Liver (tissue), 3 donors: ENCODE data around the gene TMEM266.

Source experiments
- ATF3 ChIP-seq: IDR thresholded peaks from 2 replicates; pipeline ENCODE4 v1.6.1; 2016; ENCODE audit warnings: antibody characterized with exemption
- CTCF ChIP-seq: fragments of 150-350 bp; IDR thresholded peaks from 2 replicates; pipeline ENCODE4 v1.5.1; 2017; ENCODE audit warnings: improper control_type of control experiment, low read depth, low read length; ENCODE audit not compliant: missing input control
- RAD21 ChIP-seq, 2 donors: IDR thresholded peaks; 2 replicates each; pipeline ENCODE4 v1.6.1; 2016; ENCODE audit warnings: antibody characterized with exemption in 2 of 2, mild to moderate bottlenecking in 2 of 2
- REST ChIP-seq: IDR thresholded peaks from 2 replicates; pipeline ENCODE4 v1.6.1; 2016; ENCODE audit warnings: antibody characterized with exemption, mild to moderate bottlenecking
- RXRA ChIP-seq, 2 donors: IDR thresholded peaks; 2 replicates each; pipeline ENCODE4 v1.6.1; 2017 to 2018; ENCODE audit warnings: antibody characterized with exemption in 2 of 2, mild to moderate bottlenecking in 1 of 2
- TAF1 ChIP-seq: conservative IDR thresholded peaks from 2 replicates; pipeline ENCODE4 v1.6.1; 2016; ENCODE audit warnings: antibody characterized with exemption, mild to moderate bottlenecking
- YY1 ChIP-seq: IDR thresholded peaks from 2 replicates; pipeline ENCODE4 v1.6.1; 2016; ENCODE audit warnings: antibody characterized with exemption, mild to moderate bottlenecking
- donor health status: healthy.
- donor health status: healthy.

- TF ChIP-seq ATF3 (no peak), CTCF (no peak), RXRA (IDR thresholded peaks at IDR 0.05) (no peak), REST (no peak), RAD21 (IDR thresholded peaks at IDR 0.05) (no peak), YY1 (no peak), TAF1 (no peak)
Measured at GRCh38 chr15:76190070-76190564, 130.3 kb downstream of the TMEM266 start.
